Nucleus accumbens (tissue), 56 donors: ENCODE results near the gene KDM4B.
"Not testable (repeated sequence)": the region's sequence is repeated elsewhere in the genome, so short reads cannot be mapped to it uniquely, and the experiment has no call there.

Source experiments
- DNase-seq, 56 donors: peaks; one replicate each; lab custom pipeline; 2025; lab: John Stamatoyannopoulos, UW

Gene KDM4B

DNA sequence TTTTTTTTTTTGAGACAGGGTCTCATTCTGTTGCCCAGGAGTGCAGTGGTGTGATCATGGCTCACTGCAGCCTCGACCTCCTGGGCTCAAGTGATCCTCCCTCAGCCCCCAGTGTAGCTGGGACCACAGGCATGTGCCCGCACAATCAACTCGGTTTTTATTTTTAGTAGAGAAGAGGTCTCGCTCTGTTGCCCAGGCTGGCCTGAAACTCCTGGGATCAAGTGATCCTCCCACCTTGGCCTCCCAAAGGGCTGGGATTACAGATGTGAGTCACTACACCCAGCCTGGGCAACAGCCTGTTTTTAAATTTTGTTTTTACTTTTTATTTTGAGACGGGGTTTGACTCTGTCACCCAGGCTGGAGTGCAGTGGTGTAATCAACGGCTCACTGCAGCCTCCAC lies 2.3 kb upstream of the KDM4B start:
- DNase-seq, result no peak

DNA sequence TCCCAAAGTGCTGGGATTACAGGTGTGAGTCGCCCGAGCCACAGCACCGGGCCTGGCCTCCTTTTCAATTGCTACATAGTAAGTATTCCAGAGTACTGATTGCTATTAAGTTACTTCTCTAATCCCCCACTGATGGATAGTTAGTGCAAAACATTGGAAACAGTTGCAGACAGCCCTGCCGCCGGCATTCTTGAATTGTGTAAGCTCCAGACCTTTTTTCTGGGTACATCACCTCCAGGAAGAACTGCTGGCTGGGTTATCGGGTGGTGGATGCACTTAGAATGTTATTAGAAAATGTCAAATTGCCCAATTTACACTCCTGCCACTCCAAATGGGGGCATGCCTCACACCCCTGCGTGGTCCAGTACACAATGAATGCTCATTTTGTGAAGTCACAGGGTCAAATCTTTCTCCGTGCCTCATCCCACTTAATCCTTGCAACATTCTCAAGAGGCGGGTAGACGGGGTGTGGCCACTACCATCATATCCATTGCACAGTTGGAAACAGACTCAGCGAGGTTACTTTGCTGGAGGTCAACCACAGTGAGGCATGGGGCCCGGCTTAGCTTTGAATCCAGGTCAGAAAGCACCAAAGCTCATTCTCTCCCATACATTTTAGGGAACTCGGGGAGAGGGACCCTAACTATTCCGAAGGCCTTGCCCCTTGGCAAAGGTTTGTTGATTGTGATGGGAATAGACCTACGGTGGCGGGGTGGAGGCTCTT lies 1.0 kb upstream of the KDM4B start:
- no peak for DNase-seq

GRCh38 chr19:4969292-4969771 lies 419 bp downstream of the KDM4B start:
- no peak for DNase-seq

GRCh38 chr19:4969772-4970531 lies 1.0 kb downstream of the KDM4B start:
- DNase-seq, result peak in 8 of 56 donors; percentile 8 to 19 (median 13)

DNA sequence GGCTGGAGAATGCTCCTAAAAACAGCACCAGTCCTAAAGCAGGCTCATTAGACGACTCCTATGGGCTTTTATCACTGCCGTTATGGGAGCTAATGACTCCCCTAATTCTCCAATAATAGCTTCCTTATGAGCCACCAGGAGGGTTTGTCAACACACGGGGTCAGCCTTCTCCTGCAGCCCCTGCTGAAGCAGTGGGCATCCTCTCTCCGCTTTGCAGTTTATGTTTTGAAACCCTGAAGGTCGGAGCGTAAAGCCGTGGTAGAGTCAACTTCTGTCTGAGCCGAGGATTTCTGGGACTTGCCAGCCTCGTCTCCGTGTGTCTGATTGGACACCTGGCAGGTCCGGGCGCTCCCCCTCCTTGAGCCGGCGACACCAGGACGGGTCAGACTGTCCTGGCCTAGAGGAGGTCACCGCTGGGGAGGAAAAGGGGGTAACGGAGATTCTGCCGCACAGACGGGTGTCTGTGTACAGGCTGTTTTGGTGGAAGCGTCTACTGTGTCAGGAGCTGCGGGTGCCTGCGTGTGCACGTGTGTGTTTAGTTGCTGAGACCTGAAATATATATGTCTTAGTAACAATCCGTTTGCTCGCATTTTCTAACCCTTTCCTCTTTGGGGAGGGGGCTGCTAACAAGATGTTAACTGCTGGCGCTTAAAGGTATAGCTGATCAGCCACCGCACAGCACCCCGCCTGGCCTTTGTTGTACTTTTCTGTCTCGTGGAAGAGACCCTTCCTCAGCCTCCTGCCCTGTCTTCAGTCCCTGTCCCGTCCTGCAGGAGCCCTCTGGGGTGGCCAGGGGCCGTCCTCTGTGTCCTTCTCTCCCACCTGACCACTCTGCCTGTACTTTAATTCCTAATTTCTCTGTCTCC lies 1.9 kb downstream of the KDM4B start:
- peak in 1 of 56 donors; percentile 11 for DNase-seq

- DNase-seq, result no peak
Measured at GRCh38 chr19:4971424-4971793, 2.5 kb downstream of the KDM4B start.

- DNase-seq, result no peak
Measured at GRCh38 chr19:4971816-4972495, 3.0 kb downstream of the KDM4B start.

DNA sequence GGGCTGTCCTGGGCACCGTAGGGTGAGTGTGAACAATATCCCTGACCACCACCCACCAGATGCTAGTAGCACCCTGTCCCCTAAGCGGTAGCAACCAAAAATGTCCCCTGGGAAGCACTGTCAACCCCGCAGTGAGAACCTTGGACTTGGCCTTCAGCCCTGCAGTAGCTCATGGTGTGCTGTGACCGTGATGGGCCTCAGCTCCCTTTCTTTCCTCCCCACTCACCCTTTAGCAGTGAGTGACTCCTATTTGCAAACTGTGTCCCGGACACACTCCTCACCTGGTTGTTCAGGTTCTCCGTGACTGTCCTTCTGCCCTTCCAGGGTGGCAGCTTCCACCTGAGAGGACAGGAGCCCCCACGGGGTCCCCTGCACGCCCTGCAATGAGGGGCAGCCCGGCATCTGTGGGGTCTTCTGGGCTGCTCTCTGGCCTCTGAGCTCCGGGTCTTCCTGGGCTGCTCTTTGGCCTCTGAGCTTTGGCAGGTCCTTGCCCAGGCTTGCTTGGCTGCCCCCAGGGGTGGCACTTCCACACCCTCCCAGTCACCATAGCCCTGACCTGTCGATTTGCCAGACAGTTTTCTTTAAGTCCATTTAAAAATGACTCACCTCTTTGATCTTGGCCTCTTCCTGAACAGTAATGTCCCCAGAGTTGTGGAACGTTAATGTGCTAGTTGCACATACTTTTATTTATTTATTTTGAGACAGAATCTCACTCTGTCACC lies 3.8 kb downstream of the KDM4B start:
- DNase-seq, result no peak

GRCh38 chr19:4974880-4975469 lies 6.1 kb downstream of the KDM4B start:
- DNase-seq, result no peak

- not testable (repeated sequence) for DNase-seq
Measured at GRCh38 chr19:4975601-4976000, 6.7 kb downstream of the KDM4B start.

GRCh38 chr19:4976401-4977298 lies 7.7 kb downstream of the KDM4B start:
- DNase-seq, result peak in 46 of 56 donors; percentile 6 to 78 (median 46)

DNA sequence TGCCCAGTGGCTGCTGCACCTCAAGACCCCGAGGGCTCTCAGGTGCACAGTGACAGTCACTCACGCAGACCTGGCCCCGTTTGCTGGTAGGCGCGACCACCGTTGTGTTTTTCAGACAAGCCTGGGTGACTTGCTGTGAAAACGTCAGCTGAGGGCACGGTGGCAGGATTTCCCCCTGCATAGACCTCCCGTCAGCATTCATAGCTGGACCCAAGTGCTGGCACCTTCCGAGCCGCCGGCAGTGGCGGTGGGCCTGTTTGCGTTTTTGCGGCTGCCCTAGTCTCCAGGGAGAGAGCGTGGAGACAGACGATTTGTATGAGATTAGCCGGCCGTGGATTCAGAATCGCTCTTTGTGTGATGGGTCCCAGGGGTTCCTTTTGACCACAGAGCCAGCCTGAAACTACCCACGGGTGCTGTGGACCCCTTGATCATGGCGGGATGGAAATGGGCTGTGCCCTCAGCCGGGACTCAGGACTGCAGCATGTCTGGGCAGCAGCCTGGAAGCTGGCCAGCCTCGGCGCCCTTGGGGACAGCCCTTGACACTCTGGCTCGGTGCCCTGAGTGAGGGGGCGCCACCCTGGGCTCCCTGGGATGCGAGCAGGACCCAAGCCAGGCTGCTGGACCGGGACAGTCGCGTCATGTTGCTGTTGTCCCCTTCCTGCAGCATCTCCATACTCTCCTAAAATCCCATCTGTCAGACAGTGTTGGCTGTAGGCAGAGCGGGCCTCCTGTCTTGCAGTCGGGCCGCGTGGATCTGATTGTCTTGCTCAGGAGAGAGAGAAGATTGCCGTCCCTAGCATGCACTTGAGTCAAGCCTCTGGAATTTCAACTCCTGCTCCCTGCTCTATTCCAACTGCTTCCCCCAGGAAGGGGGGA lies 8.6 kb downstream of the KDM4B start:
- DNase-seq, result peak in 6 of 56 donors; percentile 6 to 40 (median 20)

- DNase-seq, result no peak
Measured at GRCh38 chr19:4979211-4979807, 10.4 kb downstream of the KDM4B start.

DNA sequence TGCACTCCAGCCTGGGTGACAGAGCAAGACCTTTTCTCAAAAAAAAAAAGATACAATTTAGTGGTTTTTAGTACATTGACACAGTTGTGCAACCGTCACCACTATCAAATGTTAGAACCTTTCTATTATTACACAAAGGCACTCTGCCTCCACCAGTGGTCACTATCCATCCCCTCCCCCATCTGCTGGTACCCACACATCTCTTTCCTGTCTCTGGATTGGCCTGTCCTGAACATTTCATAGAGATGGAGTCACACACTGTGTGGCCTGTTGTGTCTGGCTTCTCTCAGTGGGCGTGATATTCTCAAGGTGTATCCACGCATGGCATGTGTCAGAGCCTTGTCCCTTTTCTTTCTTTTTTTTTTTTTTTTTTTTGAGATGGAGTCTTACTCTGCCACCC lies 11.2 kb downstream of the KDM4B start:
- DNase-seq, result no peak

DNA sequence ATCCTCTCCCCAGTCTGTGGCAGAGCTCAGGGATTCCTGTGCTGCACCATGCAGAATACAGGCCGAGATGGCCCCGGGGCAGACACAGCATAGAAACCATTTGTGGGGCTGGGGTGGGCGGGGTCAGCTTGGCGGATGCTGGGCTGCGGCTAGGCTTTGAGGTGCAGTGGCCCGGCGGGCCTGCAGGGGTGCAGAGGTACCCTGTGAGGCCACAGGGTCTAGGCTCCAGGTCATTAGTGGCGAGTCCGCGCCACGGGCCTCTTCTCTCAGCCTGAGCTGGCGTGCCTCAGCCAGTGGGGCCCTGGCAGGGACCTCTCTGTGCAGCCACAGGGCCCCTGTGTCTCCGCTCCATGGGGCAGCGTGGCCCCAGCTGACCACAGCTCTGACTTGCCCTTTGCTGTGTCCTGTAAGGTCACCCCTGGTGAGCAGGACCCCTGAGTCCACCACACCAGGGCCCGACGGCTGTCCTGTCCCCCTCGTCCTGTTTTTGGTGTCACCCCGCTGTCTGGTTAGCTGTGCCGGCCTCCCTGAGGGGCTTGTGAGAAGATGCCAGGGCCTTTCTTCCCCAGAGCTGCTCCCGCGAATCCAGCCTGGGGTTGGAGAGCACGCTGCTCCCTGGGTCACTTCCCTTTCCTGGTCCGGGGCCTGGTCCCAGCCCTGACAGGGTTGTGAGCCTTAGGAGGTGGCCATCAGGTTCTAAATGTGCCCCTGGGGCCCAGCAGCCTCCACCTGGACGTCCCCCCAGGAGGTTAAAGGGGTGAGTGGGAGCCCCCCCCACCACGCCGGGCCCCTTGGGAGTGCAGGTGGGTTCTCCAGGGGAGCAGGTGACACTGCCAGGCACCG lies 12.1 kb downstream of the KDM4B start:
- DNase-seq, result no peak

- no peak for DNase-seq
Measured at GRCh38 chr19:4981681-4981958, 12.7 kb downstream of the KDM4B start.
